ENCODE measurements around the gene DYRK4. TPM values are rescaled to one million over a fixed set of nuclear protein-coding genes. Genes with fewer than 3 reads are reported as not detected.

Gene DYRK4
- total RNA-seq, 2 experiments from 2014 or later = 5.4 to 7.2 TPM

GRCh38 chr12:4630262-4630661, 68.3 kb downstream of the DYRK4 start:
- TF ChIP-seq CTCF (IDR thresholded peaks at IDR 0.05) = no peak
- Histone ChIP-seq H3K36me3 (ENCODE audit: insufficient read depth, low read length) (no peaks in the 10 kb centered on the region), H3K27ac (ENCODE audit: low read depth in 1 of 2, low read length in 2 of 2) (no peak overlapping the region), H3K4me1 (ENCODE audit: insufficient read depth, low read length) (no peaks in the 10 kb centered on the region), H3K4me3 (ENCODE audit: low read length) (no peak overlapping the region), H3K9me3 (ENCODE audit: control insufficient read depth in 1 of 2, insufficient read depth in 1 of 2, low read length in 2 of 2) (no peaks in the 10 kb centered on the region), H3K27me3 (ENCODE audit: control insufficient read depth in 1 of 2, insufficient read depth in 2 of 2, low read length in 2 of 2) (no peaks in the 10 kb centered on the region)
- ChIA-PET POLR2A (no interaction called here), CTCF (interaction anchor here (0.9 kb wide), 1 partner anchor 28 kb away, joined by 3 read pairs; no protein-coding TSS in a partner anchor)
- Mint-ChIP-seq H3K9me3 (no peaks in the 10 kb centered on the region), H3K27me3 (peaks cover 21% of the 10 kb centered on the region), H3K4me1 (ENCODE audit: low read depth) (no peaks in the 10 kb centered on the region), H3K36me3 (ENCODE audit: low read depth) (no peaks in the 10 kb centered on the region), H3K27ac (no peak overlapping the region), H3K4me3 (no peak overlapping the region)
- no peak for DNase-seq
- ATAC-seq (ENCODE audit: poor library complexity) = no peak
- intact Hi-C loops (cut with DNase I, micrococcal nuclease) = no loop called here

GRCh38 chr12:4643747-4644146, 81.7 kb downstream of the DYRK4 start:
- no peak overlapping the region for H3K27ac Mint-ChIP-seq
- POLR2A ChIA-PET = no interaction called here
- no peak overlapping the region for H3K4me3 Mint-ChIP-seq
- H3K4me3 ChIP-seq (ENCODE audit: low read length) = no peak overlapping the region
- H3K27me3 ChIP-seq (ENCODE audit: control insufficient read depth in 1 of 2, insufficient read depth in 2 of 2, low read length in 2 of 2) = peaks cover 0 to 3% of the 10 kb centered on the region in 2 experiments
- H3K9me3 ChIP-seq (ENCODE audit: control insufficient read depth in 1 of 2, insufficient read depth in 1 of 2, low read length in 2 of 2) = no peaks in the 10 kb centered on the region
- peaks cover 4% of the 10 kb centered on the region for H3K36me3 Mint-ChIP-seq (ENCODE audit: low read depth)
- intact Hi-C loops (cut with DNase I, micrococcal nuclease) = loop anchor here (10.0 kb wide), 2 partner anchors 289 to 1839 kb away; no protein-coding TSS in a partner anchor
- ATAC-seq (ENCODE audit: poor library complexity) (no peak), DNase-seq (no peak)
- H3K27me3 Mint-ChIP-seq = peaks cover 5% of the 10 kb centered on the region
- no peaks in the 10 kb centered on the region for H3K36me3 ChIP-seq (ENCODE audit: insufficient read depth, low read length)
- peaks cover 14% of the 10 kb centered on the region for H3K4me1 Mint-ChIP-seq (ENCODE audit: low read depth)
- no peaks in the 10 kb centered on the region for H3K9me3 Mint-ChIP-seq
- H3K27ac ChIP-seq (ENCODE audit: low read depth in 1 of 2, low read length in 2 of 2) = no peak overlapping the region
- CTCF ChIA-PET = interaction anchor here (1.0 kb wide), 1 partner anchor 40 kb away, joined by 5 read pairs; no protein-coding TSS in a partner anchor
- H3K4me1 ChIP-seq (ENCODE audit: insufficient read depth, low read length) = peaks cover 8% of the 10 kb centered on the region
- TF ChIP-seq CTCF (IDR thresholded peaks at IDR 0.05) = no peak

GRCh38 chr12:4645023-4645422, 83.0 kb downstream of the DYRK4 start:
- no peak for DNase-seq
- CTCF ChIA-PET = interaction anchor here (6.2 kb wide), 1 partner anchor 40 kb away, joined by 27 read pairs; no protein-coding TSS in a partner anchor

More at GRCh38 chr12:4645023-4645422, 83.0 kb downstream of the DYRK4 start:
- no peak for ATAC-seq (ENCODE audit: poor library complexity)
- intact Hi-C loops (cut with DNase I, micrococcal nuclease) = loop anchor here (5.0 to 10.0 kb wide), 3 partner anchors 38 to 1840 kb away; no protein-coding TSS in a partner anchor
- H3K27me3 Mint-ChIP-seq = no peaks in the 10 kb centered on the region
- TF ChIP-seq CTCF (IDR thresholded peaks at IDR 0.05) = no peak
- no peaks in the 10 kb centered on the region for H3K9me3 ChIP-seq (ENCODE audit: control insufficient read depth in 1 of 2, insufficient read depth in 1 of 2, low read length in 2 of 2)
- no peak overlapping the region for H3K27ac ChIP-seq (ENCODE audit: low read depth in 1 of 2, low read length in 2 of 2)
- peaks cover 11% of the 10 kb centered on the region for H3K36me3 Mint-ChIP-seq (ENCODE audit: low read depth)
- H3K27ac Mint-ChIP-seq = no peak overlapping the region
- H3K4me1 Mint-ChIP-seq (ENCODE audit: low read depth) = peaks cover 26% of the 10 kb centered on the region
- H3K4me3 ChIP-seq (ENCODE audit: low read length) = no peak overlapping the region
- H3K27me3 ChIP-seq (ENCODE audit: control insufficient read depth in 1 of 2, insufficient read depth in 2 of 2, low read length in 2 of 2) = peaks cover 0 to 3% of the 10 kb centered on the region in 2 experiments
- no peaks in the 10 kb centered on the region for H3K9me3 Mint-ChIP-seq
- H3K36me3 ChIP-seq (ENCODE audit: insufficient read depth, low read length) = no peaks in the 10 kb centered on the region
- peaks cover 15% of the 10 kb centered on the region for H3K4me1 ChIP-seq (ENCODE audit: insufficient read depth, low read length)
- POLR2A ChIA-PET = no interaction called here
- H3K4me3 Mint-ChIP-seq = peak overlapping the region; percentile 3

Measured in CD4-positive, alpha-beta T cell (primary cell).